22Rv1 (cell line): Measurements from ENCODE around the gene TSPAN9.

Experiments used
- CTCF ChIP-seq: fragments of 450-650 bp; IDR thresholded peaks from 2 replicates; pipeline ENCODE4 v1.5.1; 2017; ENCODE audit warnings: mild to moderate bottlenecking
- ZFX ChIP-seq: fragments of 450-650 bp; IDR thresholded peaks from 2 replicates; pipeline ENCODE4 v1.6.1; 2017; ENCODE audit warnings: antibody characterized with exemption, borderline replicate concordance

GRCh38 chr12:3326850-3327780, 249.9 kb downstream of the TSPAN9 start:
- TF ChIP-seq CTCF (no peak), ZFX (no peak)
